DND-41 (cell line): ENCODE measurements around the gene TTC39B.

Experiments
- CTCF ChIP-seq: IDR thresholded peaks from 2 replicates; pipeline ENCODE4 v1.5.1; 2012; ENCODE audit warnings: borderline replicate concordance, low read length, moderate library complexity, mild to moderate bottlenecking; ENCODE audit not compliant: poor library complexity, severe bottlenecking; ENCODE audit errors: extremely low read depth
- EZH2 ChIP-seq: IDR thresholded peaks from 3 replicates; pipeline ENCODE4 v1.6.1; 2012; ENCODE audit warnings: borderline replicate concordance, low read depth, mild to moderate bottlenecking, moderate library complexity, low read length, inconsistent platforms; ENCODE audit not compliant: severe bottlenecking

GRCh38 chr9:15115702-15116101 lies 191.3 kb downstream of the TTC39B start:
- TF ChIP-seq CTCF (no peak), EZH2 (no peak)
